ENCODE data around the gene ADGRD1. TPM values are rescaled to one million over a fixed set of nuclear protein-coding genes. Genes with fewer than 3 reads are reported as not detected.

ADGRD1 gene
- total and polyA plus RNA-seq, 2 of the 8 experiments (the other 6 are each of a cell fraction or from before 2014, with no cell fraction given), result 0.36 to 0.48 TPM

- H4K91ac ChIP-seq (replicated peaks; ENCODE audit: insufficient read length, low read length), result no peak overlapping the region
- H4K20me1 ChIP-seq (replicated peaks in 1 of 2; ENCODE audit: control insufficient read depth in 1 of 2, insufficient read depth in 2 of 2, low read length in 2 of 2), result no peaks in the 10 kb centered on the region
- no peak overlapping the region for H3K27ac ChIP-seq (ENCODE audit: low read depth, low read length)
- no peak overlapping the region for H3K4ac ChIP-seq (replicated peaks; ENCODE audit: insufficient read length, low read depth, low read length)
- H2BK20ac ChIP-seq (ENCODE audit: low read length), result no peak overlapping the region
- no peak overlapping the region for H3K4me2 ChIP-seq (ENCODE audit: insufficient read depth in 1 of 2, low read depth in 2 of 2, low read length in 2 of 2)
- no peaks in the 10 kb centered on the region for H3K79me1 ChIP-seq (ENCODE audit: low read depth, low read length)
- FAIRE-seq (no peak), DNase-seq (ENCODE audit: low read depth in 1 of 2, low spot score in 2 of 2) (no peak)
- H3K36me3 ChIP-seq (ENCODE audit: control insufficient read depth in 2 of 4, insufficient read depth in 4 of 4, low read length in 3 of 4), result no peaks in the 10 kb centered on the region
- H4K5ac ChIP-seq (ENCODE audit: insufficient read length, low read depth, low read length), result no peak overlapping the region
- ChIA-PET CTCF (ENCODE audit: partially characterized antibody) (interaction anchor here (0.8 to 1.9 kb wide), 2 partner anchors 76 to 518 kb away, joined by 3 to 6 read pairs; no protein-coding TSS in a partner anchor), POLR2A (ENCODE audit: partially characterized antibody) (no interaction called here)
- no peaks in the 10 kb centered on the region for H3K79me2 ChIP-seq (ENCODE audit: control insufficient read depth in 1 of 2, insufficient read depth in 2 of 2, low read length in 2 of 2)
- no peak overlapping the region for H3K18ac ChIP-seq (ENCODE audit: extremely low read depth, low read length)
- no peak overlapping the region for H2BK5ac ChIP-seq (ENCODE audit: low read depth, low read length)
- H2AFZ ChIP-seq (ENCODE audit: low read length), result no peak overlapping the region
- H3K9me3 ChIP-seq (ENCODE audit: insufficient read depth in 2 of 2, low read depth in 1 of 2, low read length in 1 of 2), result no peaks in the 10 kb centered on the region
- no peak overlapping the region for H4K8ac ChIP-seq (ENCODE audit: extremely low read depth, insufficient read depth, low read length)
- WGBS, 2 experiments (ENCODE audit: extremely low coverage in 1 of 2, insufficient coverage in 1 of 2, insufficient read length in 1 of 2, insufficient replicate concordance in 2 of 2, low coverage in 1 of 2, low lambda C conversion rate in 2 of 2, missing lambda C conversion rate in 1 of 2), result 88% methylated on average over 10 of the region's 10 CpGs; no CpG with 5 or more reads in 1 of the 2 experiments
- no peak overlapping the region for H2BK120ac ChIP-seq (replicated peaks; ENCODE audit: low read depth, low read length)
- no peak overlapping the region for H2BK15ac ChIP-seq (ENCODE audit: low read length)
- H3K14ac ChIP-seq (ENCODE audit: insufficient read length), result no peak overlapping the region
- H3K27me3 ChIP-seq (replicated peaks in 1 of 4; ENCODE audit: control insufficient read depth in 3 of 4, extremely low read depth in 1 of 4, insufficient read depth in 3 of 4, low read length in 3 of 4), result no peaks in the 10 kb centered on the region
- H2AK5ac ChIP-seq (ENCODE audit: low read depth, low read length), result no peak overlapping the region
- H3K4me3 ChIP-seq (ENCODE audit: extremely low read depth in 1 of 4, insufficient read depth in 2 of 4, low read depth in 3 of 4, low read length in 4 of 4), result no peak overlapping the region
- H3K4me1 ChIP-seq (replicated peaks in 1 of 4; ENCODE audit: control insufficient read depth in 3 of 4, insufficient read depth in 4 of 4, low read length in 3 of 4), result no peaks in the 10 kb centered on the region
- no peaks in the 10 kb centered on the region for H3K23me2 ChIP-seq (ENCODE audit: low read depth, low read length)
- no peak overlapping the region for H3K56ac ChIP-seq (replicated peaks; ENCODE audit: insufficient read length, low read depth, low read length)
- H3K9ac ChIP-seq (replicated peaks in 1 of 4; ENCODE audit: extremely low read depth in 1 of 4, low read depth in 3 of 4, low read length in 3 of 4), result no peak overlapping the region
- no peak overlapping the region for H2BK12ac ChIP-seq (ENCODE audit: low read depth, low read length)
- no peak overlapping the region for H3K23ac ChIP-seq (ENCODE audit: insufficient read length)
- TF ChIP-seq SIX5 (IDR thresholded peaks at IDR 0.05; ENCODE audit: low read depth, low read length), result no peak
- no peak for TF ChIP-seq POLR2AphosphoS5 (IDR thresholded peaks at IDR 0.05; ENCODE audit: low read depth, low read length)
- no peak for TF ChIP-seq USF2 (IDR thresholded peaks at IDR 0.05; ENCODE audit: low read length)
- TF ChIP-seq RFX5 (IDR thresholded peaks at IDR 0.05; ENCODE audit: borderline replicate concordance, low read depth, low read length), result no peak
- TF ChIP-seq ZNF274 (IDR thresholded peaks at IDR 0.05; ENCODE audit: borderline replicate concordance, extremely low read depth, low read length), result no peak
- TF ChIP-seq KDM4A (IDR thresholded peaks at IDR 0.05; ENCODE audit: low read depth, low read length, severe bottlenecking), result no peak
- TF ChIP-seq SRF (IDR thresholded peaks at IDR 0.05; ENCODE audit: low read depth, low read length), result no peak
- no peak for TF ChIP-seq CBX5 (IDR thresholded peaks at IDR 0.05; ENCODE audit: low read depth, low read length)
- TF ChIP-seq SIRT6 (IDR thresholded peaks at IDR 0.05; ENCODE audit: low read length), result no peak
- no peak for TF ChIP-seq BCL11A (IDR thresholded peaks at IDR 0.05; ENCODE audit: low read depth in 2 of 2, low read length in 2 of 2)
- TF ChIP-seq JUN (IDR thresholded peaks at IDR 0.05; ENCODE audit: low read depth, low read length), result no peak
- TF ChIP-seq NRF1 (IDR thresholded peaks at IDR 0.05; ENCODE audit: low read depth, low read length), result no peak
- TF ChIP-seq GTF2F1 (IDR thresholded peaks at IDR 0.05; ENCODE audit: borderline replicate concordance, low read depth, low read length), result no peak
Measured at GRCh38 chr12:131056626-131057025, 102.9 kb downstream of the ADGRD1 start.

Measured in H1 (cell line).